Erythroblast (primary cell): ENCODE measurements around the gene HP1BP3.

Source experiments
- GATA1 ChIP-seq: IDR thresholded peaks from 2 replicates; pipeline ENCODE4 v1.6.1; 2011; ENCODE audit warnings: low read depth, mild to moderate bottlenecking, control low read depth, low read length, moderate library complexity
- POLR2A ChIP-seq: IDR thresholded peaks from 2 replicates; pipeline ENCODE4 v1.6.1; 2011; ENCODE audit warnings: mild to moderate bottlenecking, low read length

- TF ChIP-seq POLR2A (no peak), GATA1 (no peak)
Measured at GRCh38 chr1:20740781-20741180, 46.3 kb downstream of the HP1BP3 start.
